Trophoblast cell (in vitro differentiated cells and primary cell): ENCODE results near the gene AADACL4.

ENCODE experiments used
- DNase-seq, 2 donors: peaks; one replicate each; pipeline ENCODE4 v3.0.0-alpha.2; 2016
- H2AFZ ChIP-seq: 2 replicates; pipeline ENCODE4 v1.6.1; 2013; ENCODE audit warnings: low read length, moderate library complexity, mild to moderate bottlenecking; ENCODE audit not compliant: insufficient read depth, poor library complexity
- H2AK5ac ChIP-seq: 2 replicates; pipeline ENCODE4 v1.6.1; 2013; ENCODE audit warnings: mild to moderate bottlenecking, low read length
- H2BK120ac ChIP-seq: 2 replicates; pipeline ENCODE4 v1.6.1; 2013; ENCODE audit warnings: low read length, mild to moderate bottlenecking, moderate library complexity; ENCODE audit not compliant: insufficient read depth, poor library complexity
- H2BK12ac ChIP-seq: 2 replicates; pipeline ENCODE4 v1.6.1; 2013; ENCODE audit warnings: mild to moderate bottlenecking, low read length, moderate library complexity
- H2BK5ac ChIP-seq: 2 replicates; pipeline ENCODE4 v1.6.1; 2013; ENCODE audit warnings: low read length, low read depth, moderate library complexity, mild to moderate bottlenecking; ENCODE audit not compliant: poor library complexity
- H3K14ac ChIP-seq: 2 replicates; pipeline ENCODE4 v1.6.1; 2013; ENCODE audit warnings: mild to moderate bottlenecking, low read length
- H3K18ac ChIP-seq: 2 replicates; pipeline ENCODE4 v1.6.1; 2013; ENCODE audit warnings: mild to moderate bottlenecking, low read length
- H3K23ac ChIP-seq: 2 replicates; pipeline ENCODE4 v1.6.1; 2013; ENCODE audit warnings: low read length
- H3K27ac ChIP-seq: 2 replicates; pipeline ENCODE4 v1.5.1; 2013; ENCODE audit warnings: low read depth, mild to moderate bottlenecking, inconsistent platforms, low read length, moderate library complexity
- H3K27me3 ChIP-seq: 2 replicates; pipeline ENCODE4 v1.6.1; 2013; ENCODE audit warnings: inconsistent platforms, mild to moderate bottlenecking, low read length, moderate library complexity; ENCODE audit not compliant: insufficient read depth
- H3K36me3 ChIP-seq, 2 experiments: 1 replicate in 1 of 2; 2 replicates in 1 of 2; pipeline ENCODE4 v1.6.1; 2013; ENCODE audit warnings: low read length in 2 of 2, mild to moderate bottlenecking in 2 of 2, moderate library complexity in 1 of 2; ENCODE audit not compliant: insufficient read depth in 2 of 2, control insufficient read depth in 1 of 2
- H3K4ac ChIP-seq: 2 replicates; pipeline ENCODE4 v1.6.1; 2013; ENCODE audit warnings: low read depth, mild to moderate bottlenecking, low read length, moderate library complexity
- H3K4me1 ChIP-seq, 2 experiments: 1 replicate in 1 of 2; 2 replicates in 1 of 2; pipeline ENCODE4 v1.6.1; 2013; ENCODE audit warnings: low read length in 2 of 2, mild to moderate bottlenecking in 2 of 2, moderate library complexity in 1 of 2; ENCODE audit not compliant: insufficient read depth in 2 of 2, control insufficient read depth in 1 of 2
- H3K4me2 ChIP-seq: 2 replicates; pipeline ENCODE4 v1.6.1; 2013; ENCODE audit warnings: inconsistent platforms, mild to moderate bottlenecking, low read length, moderate library complexity
- H3K4me3 ChIP-seq: 2 replicates; pipeline ENCODE4 v1.5.1; 2013; ENCODE audit warnings: mild to moderate bottlenecking, low read depth, low read length, inconsistent platforms
- H3K79me1 ChIP-seq: one replicate; pipeline ENCODE4 v1.6.1; 2013; ENCODE audit warnings: low read length
- H3K79me2 ChIP-seq: 2 replicates; pipeline ENCODE4 v1.6.1; 2013; ENCODE audit warnings: low read length, mild to moderate bottlenecking; ENCODE audit not compliant: control insufficient read depth, insufficient read depth, poor library complexity
- H3K9ac ChIP-seq: 2 replicates; pipeline ENCODE4 v1.6.1; 2013; ENCODE audit warnings: mild to moderate bottlenecking, low read length
- H3K9me3 ChIP-seq: 2 replicates; pipeline ENCODE4 v1.6.1; 2013; ENCODE audit warnings: low read depth, mild to moderate bottlenecking, control low read depth, inconsistent platforms, low read length; ENCODE audit not compliant: insufficient read depth
- H4K12ac ChIP-seq: 2 replicates; pipeline ENCODE4 v1.6.1; 2013; ENCODE audit warnings: low read depth, mild to moderate bottlenecking, low read length, moderate library complexity
- H4K8ac ChIP-seq: 2 replicates; pipeline ENCODE4 v1.6.1; 2013; ENCODE audit warnings: low read depth, mild to moderate bottlenecking, low read length, moderate library complexity
- H4K91ac ChIP-seq: one replicate; pipeline ENCODE4 v1.6.1; 2013; ENCODE audit warnings: low read depth, mild to moderate bottlenecking, low read length, moderate library complexity
- WGBS: extraction: QIAGEN DNeasy Blood & Tissue Kit; methylation state at CpG from one replicate; pipeline ENCODE4 v1.1.7; 2013; ENCODE audit warnings: missing lambda C conversion rate; ENCODE audit not compliant: insufficient read length, insufficient coverage; ENCODE audit errors: extremely low coverage; 5-methylcytosine and 5-hydroxymethylcytosine counted together

Gene AADACL4

GRCh38 chr1:12613180-12613579 is 30.7 kb upstream of the AADACL4 start:
- Histone ChIP-seq H3K4me1 (peaks cover 15 to 21% of the 10 kb centered on the region in 2 experiments), H3K18ac (no peak overlapping the region), H2BK12ac (no peak overlapping the region), H2BK120ac (no peak overlapping the region), H2AFZ (no peak overlapping the region), H3K36me3 (no peaks in the 10 kb centered on the region), H2BK5ac (no peak overlapping the region), H3K9ac (no peak overlapping the region), H3K79me2 (peaks cover 5% of the 10 kb centered on the region), H3K27ac (no peak overlapping the region), H3K79me1 (peaks cover 16% of the 10 kb centered on the region), H4K8ac (no peak overlapping the region), H3K9me3 (peaks cover 5% of the 10 kb centered on the region), H3K23ac (no peak overlapping the region), H3K14ac (no peak overlapping the region), H3K4ac (no peak overlapping the region), H2AK5ac (no peak overlapping the region), H3K27me3 (no peaks in the 10 kb centered on the region), H3K4me3 (no peak overlapping the region), H3K4me2 (no peak overlapping the region), H4K91ac (no peak overlapping the region), H4K12ac (no peak overlapping the region)
- DNase-seq, result no peak
- no CpG with 5 or more reads among the region's 4 CpGs for WGBS

GRCh38 chr1:12614402-12615158 is 29.3 kb upstream of the AADACL4 start:
- Histone ChIP-seq H4K8ac (no peak overlapping the region), H4K91ac (no peak overlapping the region), H3K4me1 (peaks cover 20 to 26% of the 10 kb centered on the region in 2 experiments), H3K4me2 (no peak overlapping the region), H2BK120ac (no peak overlapping the region), H3K18ac (peak overlapping the region; percentile 16), H3K14ac (no peak overlapping the region), H3K4me3 (no peak overlapping the region), H3K27ac (no peak overlapping the region), H3K79me1 (peaks cover 27% of the 10 kb centered on the region), H4K12ac (no peak overlapping the region), H2BK12ac (no peak overlapping the region), H2BK5ac (no peak overlapping the region), H3K9me3 (no peaks in the 10 kb centered on the region), H3K23ac (no peak overlapping the region), H2AK5ac (no peak overlapping the region), H3K27me3 (no peaks in the 10 kb centered on the region), H3K4ac (no peak overlapping the region), H2AFZ (peak overlapping the region; percentile 30), H3K9ac (no peak overlapping the region), H3K79me2 (peaks cover 8% of the 10 kb centered on the region), H3K36me3 (no peaks in the 10 kb centered on the region)
- no peak for DNase-seq
- WGBS, result no CpG with 5 or more reads among the region's 7 CpGs

GRCh38 chr1:12615159-12615864 is 28.6 kb upstream of the AADACL4 start:
- WGBS, result no CpG with 5 or more reads among the region's 12 CpGs
- Histone ChIP-seq H3K79me1 (peaks cover 28% of the 10 kb centered on the region), H3K4me3 (peak overlapping the region; percentile 50)

GRCh38 chr1:12615865-12616708 is 27.8 kb upstream of the AADACL4 start:
- Histone ChIP-seq H4K91ac (peak overlapping the region; percentile 89), H2AFZ (no peak overlapping the region), H3K4me1 (peaks cover 21 to 28% of the 10 kb centered on the region in 2 experiments), H3K4me2 (peak overlapping the region; percentile 97), H2AK5ac (no peak overlapping the region), H3K27me3 (no peaks in the 10 kb centered on the region), H3K18ac (peak overlapping the region; percentile 51), H2BK5ac (peak overlapping the region; percentile 71), H2BK120ac (peak overlapping the region; percentile 71), H2BK12ac (peak overlapping the region; percentile 42), H3K14ac (peak overlapping the region; percentile 30), H3K4ac (peak overlapping the region; percentile 36), H3K79me2 (peaks cover 8% of the 10 kb centered on the region), H3K23ac (no peak overlapping the region), H3K27ac (peak overlapping the region; percentile 82), H3K79me1 (peaks cover 28% of the 10 kb centered on the region), H3K36me3 (no peaks in the 10 kb centered on the region), H3K4me3 (peak overlapping the region; percentile 75), H4K12ac (peak overlapping the region; percentile 40), H3K9ac (peak overlapping the region; percentile 8), H3K9me3 (no peaks in the 10 kb centered on the region), H4K8ac (peak overlapping the region; percentile 42)
- DNase-seq, result peak; percentile 49 to 70
- no CpG with 5 or more reads among the region's 17 CpGs for WGBS

More at GRCh38 chr1:12615159-12615864, 28.6 kb upstream of the AADACL4 start:
- Histone ChIP-seq H3K36me3 (no peaks in the 10 kb centered on the region), H3K18ac (peak overlapping the region; percentile 49), H2BK12ac (peak overlapping the region; percentile 42), H3K14ac (peak overlapping the region; percentile 30), H3K4ac (peak overlapping the region; percentile 36), H3K27me3 (no peaks in the 10 kb centered on the region), H3K4me2 (peak overlapping the region; percentile 97), H4K12ac (no peak overlapping the region), H3K27ac (peak overlapping the region; percentile 82), H3K23ac (no peak overlapping the region), H2BK5ac (peak overlapping the region; percentile 71), H4K91ac (peak overlapping the region; percentile 52), H3K4me1 (peaks cover 21 to 28% of the 10 kb centered on the region in 2 experiments), H4K8ac (peak overlapping the region; percentile 42), H3K9me3 (no peaks in the 10 kb centered on the region), H3K79me2 (peaks cover 8% of the 10 kb centered on the region), H2AFZ (no peak overlapping the region), H2BK120ac (no peak overlapping the region), H2AK5ac (no peak overlapping the region), H3K9ac (peak overlapping the region; percentile 8)
- no peak for DNase-seq
